ENCODE results near the gene PTPRT.

- TF ChIP-seq, protein P1, sequence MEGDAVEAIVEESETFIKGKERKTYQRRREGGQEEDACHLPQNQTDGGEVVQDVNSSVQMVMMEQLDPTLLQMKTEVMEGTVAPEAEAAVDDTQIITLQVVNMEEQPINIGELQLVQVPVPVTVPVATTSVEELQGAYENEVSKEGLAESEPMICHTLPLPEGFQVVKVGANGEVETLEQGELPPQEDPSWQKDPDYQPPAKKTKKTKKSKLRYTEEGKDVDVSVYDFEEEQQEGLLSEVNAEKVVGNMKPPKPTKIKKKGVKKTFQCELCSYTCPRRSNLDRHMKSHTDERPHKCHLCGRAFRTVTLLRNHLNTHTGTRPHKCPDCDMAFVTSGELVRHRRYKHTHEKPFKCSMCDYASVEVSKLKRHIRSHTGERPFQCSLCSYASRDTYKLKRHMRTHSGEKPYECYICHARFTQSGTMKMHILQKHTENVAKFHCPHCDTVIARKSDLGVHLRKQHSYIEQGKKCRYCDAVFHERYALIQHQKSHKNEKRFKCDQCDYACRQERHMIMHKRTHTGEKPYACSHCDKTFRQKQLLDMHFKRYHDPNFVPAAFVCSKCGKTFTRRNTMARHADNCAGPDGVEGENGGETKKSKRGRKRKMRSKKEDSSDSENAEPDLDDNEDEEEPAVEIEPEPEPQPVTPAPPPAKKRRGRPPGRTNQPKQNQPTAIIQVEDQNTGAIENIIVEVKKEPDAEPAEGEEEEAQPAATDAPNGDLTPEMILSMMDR (IDR thresholded peaks at IDR 0.05): no peak
- no peak for TF ChIP-seq POLR2A (IDR thresholded peaks at IDR 0.05)
Observed at GRCh38 chr20:43032459-43032858, 157.2 kb downstream of the PTPRT start.

Data from ovary (tissue), 3 donors.